ENCODE measurements around the gene BCL2L1.

BCL2L1 gene

DNA sequence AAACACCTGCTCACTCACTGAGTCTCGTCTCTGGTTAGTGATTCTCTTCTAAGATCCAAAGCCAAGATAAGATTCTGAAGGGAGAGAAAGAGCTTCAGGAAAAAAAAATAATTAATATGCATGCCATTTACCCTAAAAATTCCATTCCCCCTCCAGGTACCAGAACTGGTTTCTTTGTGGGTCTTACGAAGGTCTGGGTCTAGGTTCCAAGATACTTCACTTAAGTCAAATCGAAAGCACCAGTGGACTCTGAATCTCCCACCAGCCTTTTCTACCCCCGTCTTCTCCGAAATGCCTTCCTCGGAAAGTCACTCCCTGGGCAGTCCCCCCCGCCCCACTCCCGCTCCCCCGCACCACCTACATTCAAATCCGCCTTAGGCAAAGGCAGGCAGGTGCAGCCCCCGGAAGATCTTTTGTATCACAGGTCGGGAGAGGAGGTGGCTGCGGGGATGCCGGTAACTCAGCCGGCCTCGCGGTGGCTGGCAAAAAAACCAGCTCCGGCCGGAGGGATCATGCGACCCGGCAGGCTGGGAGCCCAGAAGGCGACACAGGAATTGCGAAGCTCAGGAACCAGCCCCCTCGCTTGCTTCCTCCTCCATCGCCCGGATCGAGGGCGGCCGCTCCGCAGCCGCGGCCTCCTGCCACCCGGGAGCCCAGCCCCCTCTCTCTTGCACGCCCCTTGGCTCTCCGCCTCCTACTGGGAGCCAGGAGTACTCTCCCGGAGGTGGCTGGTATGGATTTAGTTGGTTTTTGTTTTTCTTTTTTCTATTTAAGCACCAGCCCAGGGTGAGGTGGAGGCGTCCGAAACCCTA, at the start of gene BCL2L1:
Gene BCL2L1 (minus strand): TSS at position 612 of the 812 bp plus-strand sequence. CDS start 650 bp downstream, outside the sequence.
- Histone ChIP-seq H3K27ac (ENCODE audit: low read depth, low read length) (peak within 1 kb of the TSS; percentile 88), H3K79me2 (ENCODE audit: control insufficient read depth, insufficient read depth, low read length, unreplicated experiment) (peaks cover 58% of the 10 kb centered on the region), H3K4me1 (ENCODE audit: control insufficient read depth, insufficient read depth, low read length, unreplicated experiment) (peaks cover 31% of the 10 kb centered on the region), H3K4me3 (ENCODE audit: low read depth, low read length) (peak within 1 kb of the TSS; percentile 93), H2AFZ (ENCODE audit: low read length, unreplicated experiment) (peak within 1 kb of the TSS; percentile 54), H3K27me3 (ENCODE audit: insufficient read depth, low read length) (no peaks in the 10 kb centered on the region), H3K36me3 (ENCODE audit: insufficient read depth, low read length) (peaks cover 39% of the 10 kb centered on the region)

DNA sequence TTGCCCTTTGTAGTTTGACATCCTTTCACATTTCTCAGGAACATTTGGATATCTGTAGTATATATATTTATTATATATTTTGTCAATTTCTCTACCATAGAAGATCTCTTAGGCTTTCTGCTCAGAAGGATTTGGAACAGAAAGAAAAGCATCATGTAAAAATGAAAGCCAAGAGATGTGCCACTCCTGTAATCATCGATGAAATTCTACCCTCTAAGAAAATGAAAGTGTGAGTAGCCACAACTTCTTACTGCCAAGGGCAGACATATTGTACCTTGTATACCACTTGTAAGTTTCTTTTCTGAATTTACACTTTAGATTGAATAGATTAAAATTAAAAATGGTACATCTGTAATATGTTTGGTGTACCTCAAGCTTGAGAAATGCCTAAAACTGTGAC, 47.6 kb upstream of the BCL2L1 start:
- Histone ChIP-seq H3K79me2 (ENCODE audit: control insufficient read depth, insufficient read depth, low read length, unreplicated experiment) (peaks cover 42% of the 10 kb centered on the region), H2AFZ (ENCODE audit: low read length, unreplicated experiment) (peak overlapping the region; percentile 21), H3K36me3 (ENCODE audit: insufficient read depth, low read length) (peaks cover 38% of the 10 kb centered on the region), H3K4me1 (ENCODE audit: control insufficient read depth, insufficient read depth, low read length, unreplicated experiment) (peaks cover 11% of the 10 kb centered on the region), H3K4me3 (ENCODE audit: low read depth, low read length) (peak overlapping the region; percentile 15; the same call in 1 of the 2 replicates), H3K27ac (ENCODE audit: low read depth, low read length) (peak overlapping the region; percentile 34), H3K27me3 (ENCODE audit: insufficient read depth, low read length) (no peaks in the 10 kb centered on the region)

DNA sequence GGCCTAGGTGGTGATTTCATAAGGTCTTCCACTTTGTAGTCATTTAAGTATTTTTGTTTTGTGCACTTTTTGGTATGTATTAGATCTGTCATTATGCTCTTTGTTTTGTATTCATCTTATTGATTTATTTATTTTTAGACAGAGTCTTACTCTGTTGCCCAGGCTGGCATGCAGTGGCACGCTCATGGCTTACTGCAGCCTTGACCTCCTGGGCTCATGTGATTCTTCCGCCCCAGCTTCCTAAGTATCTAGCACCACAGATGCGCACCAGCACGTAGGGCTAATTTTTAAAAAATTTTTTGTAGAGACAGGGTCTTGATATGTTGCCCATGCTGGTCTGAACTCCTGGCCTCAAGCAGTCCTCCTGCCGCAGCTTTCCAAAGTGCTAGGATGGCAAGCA, 47.0 kb upstream of the BCL2L1 start:
- Histone ChIP-seq H3K27ac (ENCODE audit: low read depth, low read length) (peak overlapping the region; percentile 10; the same call in 1 of the 2 replicates), H2AFZ (ENCODE audit: low read length, unreplicated experiment) (no peak overlapping the region), H3K79me2 (ENCODE audit: control insufficient read depth, insufficient read depth, low read length, unreplicated experiment) (peaks cover 47% of the 10 kb centered on the region), H3K4me1 (ENCODE audit: control insufficient read depth, insufficient read depth, low read length, unreplicated experiment) (peaks cover 15% of the 10 kb centered on the region), H3K36me3 (ENCODE audit: insufficient read depth, low read length) (peaks cover 38% of the 10 kb centered on the region), H3K4me3 (ENCODE audit: low read depth, low read length) (no peak overlapping the region), H3K27me3 (ENCODE audit: insufficient read depth, low read length) (no peaks in the 10 kb centered on the region)

DNA sequence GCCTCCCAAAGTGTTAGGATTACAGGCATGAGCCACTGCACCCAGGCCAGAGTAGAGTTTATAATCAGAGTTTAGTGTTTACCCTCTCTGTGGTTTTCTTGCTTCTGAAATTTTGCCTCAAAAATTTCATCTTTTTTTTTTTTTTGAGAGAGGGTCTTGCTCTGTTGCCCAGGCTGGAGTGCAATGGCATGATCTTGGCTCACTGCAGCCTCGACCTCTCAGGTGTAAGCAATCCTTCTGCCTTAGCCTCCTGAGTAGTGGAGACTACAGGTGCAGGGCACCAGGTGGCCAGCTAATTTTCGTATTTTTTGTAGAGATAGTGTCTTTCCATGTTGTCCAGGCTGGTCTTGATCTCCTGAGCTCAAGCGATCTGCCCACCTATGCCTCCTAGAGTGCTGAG, 45.1 kb upstream of the BCL2L1 start:
- Histone ChIP-seq H3K27me3 (ENCODE audit: insufficient read depth, low read length) (no peaks in the 10 kb centered on the region), H3K79me2 (ENCODE audit: control insufficient read depth, insufficient read depth, low read length, unreplicated experiment) (peaks cover 51% of the 10 kb centered on the region), H3K36me3 (ENCODE audit: insufficient read depth, low read length) (peaks cover 32% of the 10 kb centered on the region), H3K4me1 (ENCODE audit: control insufficient read depth, insufficient read depth, low read length, unreplicated experiment) (peaks cover 22% of the 10 kb centered on the region), H3K27ac (ENCODE audit: low read depth, low read length) (no peak overlapping the region), H3K4me3 (ENCODE audit: low read depth, low read length) (no peak overlapping the region), H2AFZ (ENCODE audit: low read length, unreplicated experiment) (no peak overlapping the region)

DNA sequence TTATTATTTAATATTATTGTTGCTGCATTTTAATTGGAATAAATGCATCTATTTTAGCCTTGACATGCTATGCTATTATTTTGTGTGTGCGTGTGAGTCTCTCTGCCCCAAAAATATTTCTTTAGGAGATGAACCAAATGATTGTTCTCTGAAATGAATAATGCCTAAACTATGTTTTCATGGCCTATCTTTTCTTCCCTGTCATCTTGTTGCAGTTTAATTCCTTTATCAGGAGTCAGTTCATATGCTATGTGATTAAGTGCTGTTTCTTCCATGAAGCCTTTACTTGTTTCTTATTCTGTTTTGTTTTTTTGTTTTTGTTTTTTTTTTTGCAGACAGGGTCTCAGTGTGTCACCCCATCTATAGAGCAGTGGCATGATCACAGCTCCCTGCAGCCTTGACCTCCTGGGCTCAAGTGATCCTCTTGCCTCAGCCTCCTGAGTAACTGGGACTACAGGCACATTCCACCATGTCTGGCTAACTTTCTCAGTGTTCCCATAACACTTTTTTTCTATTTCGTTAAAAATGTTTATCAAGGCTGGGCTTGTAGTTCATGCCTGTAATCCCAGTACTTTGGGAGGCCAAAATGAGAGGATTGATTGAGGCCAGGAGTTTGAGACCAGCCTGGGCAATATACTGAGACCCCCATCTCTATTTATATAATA, 42.1 kb upstream of the BCL2L1 start:
- H3K4me1 ChIP-seq (ENCODE audit: control insufficient read depth, insufficient read depth, low read length, unreplicated experiment): peaks cover 30% of the 10 kb centered on the region
- H2AFZ ChIP-seq (ENCODE audit: low read length, unreplicated experiment): no peak overlapping the region
- no peaks in the 10 kb centered on the region for H3K27me3 ChIP-seq (ENCODE audit: insufficient read depth, low read length)
- peak overlapping the region; percentile 87 for H3K27ac ChIP-seq (ENCODE audit: low read depth, low read length)
- no peak overlapping the region for H3K4me3 ChIP-seq (ENCODE audit: low read depth, low read length)
- H3K79me2 ChIP-seq (ENCODE audit: control insufficient read depth, insufficient read depth, low read length, unreplicated experiment): peaks cover 61% of the 10 kb centered on the region
- H3K36me3 ChIP-seq (ENCODE audit: insufficient read depth, low read length): peaks cover 32% of the 10 kb centered on the region

DNA sequence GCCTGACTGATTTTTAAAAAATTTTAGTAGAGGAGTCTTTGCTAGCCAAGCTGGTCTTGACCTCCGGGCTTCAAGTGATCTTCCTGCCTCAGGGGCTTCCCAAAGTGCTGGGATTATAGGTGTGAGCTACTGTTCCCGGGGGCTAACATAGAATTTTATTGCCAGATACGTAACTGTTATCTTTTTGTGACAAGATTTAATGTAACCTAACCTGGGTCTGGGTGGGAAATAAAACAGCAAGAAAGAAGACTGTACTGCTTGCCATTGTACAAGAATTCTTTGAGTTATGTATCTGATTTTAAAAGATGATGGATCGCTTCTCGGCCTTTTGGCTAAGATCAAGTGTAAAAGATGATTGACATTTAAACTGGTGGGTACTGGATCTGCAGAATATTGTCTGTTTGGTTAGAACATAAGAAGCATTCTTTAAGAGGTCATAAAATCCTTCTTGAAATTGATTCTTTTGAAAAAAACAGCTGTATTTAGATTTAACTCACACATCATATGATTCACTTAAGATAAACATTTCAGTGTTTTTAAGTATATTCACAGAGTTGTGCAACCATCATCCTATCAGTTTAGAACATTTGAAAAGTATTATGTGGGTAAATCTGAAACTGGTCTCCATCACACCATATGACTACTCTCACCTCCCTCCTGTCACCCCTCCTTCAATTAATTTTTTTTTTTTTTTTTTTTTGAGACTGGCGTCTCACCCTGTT, 38.0 kb upstream of the BCL2L1 start:
- Histone ChIP-seq H3K79me2 (ENCODE audit: control insufficient read depth, insufficient read depth, low read length, unreplicated experiment) (peaks cover 77% of the 10 kb centered on the region), H3K4me3 (ENCODE audit: low read depth, low read length) (no peak overlapping the region; the same call in 1 of the 2 replicates), H3K4me1 (ENCODE audit: control insufficient read depth, insufficient read depth, low read length, unreplicated experiment) (peaks cover 33% of the 10 kb centered on the region), H3K36me3 (ENCODE audit: insufficient read depth, low read length) (peaks cover 26% of the 10 kb centered on the region), H3K27me3 (ENCODE audit: insufficient read depth, low read length) (no peaks in the 10 kb centered on the region), H2AFZ (ENCODE audit: low read length, unreplicated experiment) (no peak overlapping the region), H3K27ac (ENCODE audit: low read depth, low read length) (peak overlapping the region; percentile 89)

DNA sequence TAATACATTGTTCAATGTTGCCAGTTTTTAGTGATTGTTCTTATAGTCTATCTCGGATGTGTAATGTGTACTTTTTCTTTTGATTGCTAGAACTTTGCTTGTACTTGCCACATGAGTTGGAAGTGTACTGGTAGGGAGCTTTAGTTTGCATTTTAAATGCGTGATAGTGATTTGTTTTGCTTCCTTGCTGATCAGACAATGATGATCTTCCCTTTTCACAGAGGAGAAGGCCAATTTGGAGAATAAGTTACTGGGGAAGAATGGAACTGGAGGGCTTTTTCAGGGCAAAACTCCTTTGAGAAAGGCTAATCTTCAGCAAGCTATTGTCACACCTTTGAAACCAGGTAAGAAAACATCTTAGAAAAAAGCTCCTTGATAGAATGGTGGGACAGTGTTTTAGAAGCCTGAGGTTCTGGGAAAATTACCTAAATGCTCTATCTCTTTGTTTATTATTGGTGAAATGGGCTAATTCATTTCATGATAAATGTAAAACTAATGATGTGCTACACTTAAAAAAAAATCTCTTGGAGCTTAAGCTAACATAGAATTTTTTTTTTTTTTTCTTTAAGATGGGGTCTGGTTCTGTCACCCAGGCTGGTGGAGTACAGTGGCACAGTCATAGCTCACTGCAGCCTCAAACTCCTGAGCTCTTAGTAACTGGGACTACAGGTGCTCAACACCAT, 37.3 kb upstream of the BCL2L1 start:
- Histone ChIP-seq H3K27me3 (ENCODE audit: insufficient read depth, low read length) (no peaks in the 10 kb centered on the region), H2AFZ (ENCODE audit: low read length, unreplicated experiment) (no peak overlapping the region), H3K4me1 (ENCODE audit: control insufficient read depth, insufficient read depth, low read length, unreplicated experiment) (peaks cover 28% of the 10 kb centered on the region), H3K36me3 (ENCODE audit: insufficient read depth, low read length) (peaks cover 21% of the 10 kb centered on the region), H3K4me3 (ENCODE audit: low read depth, low read length) (no peak overlapping the region), H3K79me2 (ENCODE audit: control insufficient read depth, insufficient read depth, low read length, unreplicated experiment) (peaks cover 78% of the 10 kb centered on the region), H3K27ac (ENCODE audit: low read depth, low read length) (peak overlapping the region; percentile 89)

DNA sequence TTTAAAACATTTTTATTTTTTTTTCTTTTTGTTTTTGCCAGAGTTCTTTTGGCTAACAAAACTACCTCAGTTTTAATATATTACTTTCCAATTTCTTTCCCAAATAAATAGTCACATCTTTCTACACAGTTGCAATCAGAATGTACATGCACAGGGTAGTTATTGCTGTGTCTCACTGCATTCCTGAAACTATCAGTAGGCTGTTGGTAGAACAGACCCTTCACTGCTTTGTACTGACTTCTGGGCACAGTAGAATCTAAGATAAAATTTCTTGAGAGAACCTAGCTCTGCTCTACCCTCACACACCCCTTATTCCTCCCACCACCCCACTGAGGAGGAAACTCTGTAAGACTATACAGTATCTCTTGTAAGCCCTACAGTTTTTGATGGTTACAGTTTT, 36.3 kb upstream of the BCL2L1 start:
- peaks cover 21% of the 10 kb centered on the region for H3K36me3 ChIP-seq (ENCODE audit: insufficient read depth, low read length)
- H3K79me2 ChIP-seq (ENCODE audit: control insufficient read depth, insufficient read depth, low read length, unreplicated experiment): peaks cover 78% of the 10 kb centered on the region
- peak overlapping the region; percentile 35 for H3K27ac ChIP-seq (ENCODE audit: low read depth, low read length)

DNA sequence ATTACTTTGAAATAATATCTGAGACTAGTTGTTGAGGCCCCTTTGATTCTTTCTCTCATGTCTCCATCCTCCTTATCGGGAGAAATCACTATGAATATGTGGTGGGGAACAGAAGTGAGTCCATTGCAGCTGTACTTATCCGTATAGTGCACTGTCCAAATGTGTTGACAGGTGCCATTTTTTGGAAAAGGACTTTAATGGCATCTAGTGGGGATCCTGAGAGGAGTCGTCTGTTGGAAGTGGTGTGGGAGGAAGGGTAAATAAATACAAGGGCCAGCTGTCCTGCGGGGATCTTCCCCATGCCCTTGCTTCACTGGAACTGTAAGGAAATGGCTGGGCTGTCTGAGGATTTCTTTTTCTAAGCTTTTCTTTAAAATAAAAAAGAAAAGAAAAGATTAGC, 35.9 kb upstream of the BCL2L1 start:
- Histone ChIP-seq H3K36me3 (ENCODE audit: insufficient read depth, low read length) (peaks cover 21% of the 10 kb centered on the region), H2AFZ (ENCODE audit: low read length, unreplicated experiment) (no peak overlapping the region), H3K79me2 (ENCODE audit: control insufficient read depth, insufficient read depth, low read length, unreplicated experiment) (peaks cover 83% of the 10 kb centered on the region), H3K4me3 (ENCODE audit: low read depth, low read length) (no peak overlapping the region), H3K27me3 (ENCODE audit: insufficient read depth, low read length) (no peaks in the 10 kb centered on the region), H3K27ac (ENCODE audit: low read depth, low read length) (peak overlapping the region; percentile 35; the same call in 1 of the 2 replicates), H3K4me1 (ENCODE audit: control insufficient read depth, insufficient read depth, low read length, unreplicated experiment) (peaks cover 18% of the 10 kb centered on the region)

More for the DNA sequence above, 36.3 kb upstream of the BCL2L1 start:
- peaks cover 18% of the 10 kb centered on the region for H3K4me1 ChIP-seq (ENCODE audit: control insufficient read depth, insufficient read depth, low read length, unreplicated experiment)
- H2AFZ ChIP-seq (ENCODE audit: low read length, unreplicated experiment): no peak overlapping the region
- H3K4me3 ChIP-seq (ENCODE audit: low read depth, low read length): no peak overlapping the region
- H3K27me3 ChIP-seq (ENCODE audit: insufficient read depth, low read length): no peaks in the 10 kb centered on the region

DNA sequence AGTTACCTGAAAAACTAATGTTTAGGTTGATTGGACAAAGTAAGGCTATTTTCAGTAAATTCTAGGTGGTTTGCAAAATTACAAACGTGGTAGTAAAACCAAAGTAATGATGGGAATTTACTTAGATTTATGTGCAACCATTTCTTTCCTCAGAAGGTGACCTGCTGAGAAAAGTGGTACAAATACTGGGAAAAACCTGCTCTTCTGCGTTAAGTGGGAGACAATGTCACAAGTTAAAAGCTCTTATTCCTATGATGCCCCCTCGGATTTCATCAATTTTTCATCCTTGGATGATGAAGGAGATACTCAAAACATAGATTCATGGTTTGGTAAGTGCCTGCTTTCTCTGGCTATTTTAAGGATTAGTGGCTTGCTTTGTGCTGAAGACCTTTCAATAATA, 34.6 kb upstream of the BCL2L1 start:
- Histone ChIP-seq H3K79me2 (ENCODE audit: control insufficient read depth, insufficient read depth, low read length, unreplicated experiment) (peaks cover 83% of the 10 kb centered on the region), H3K36me3 (ENCODE audit: insufficient read depth, low read length) (peaks cover 21% of the 10 kb centered on the region)

More for the DNA sequence above, 34.6 kb upstream of the BCL2L1 start:
- Histone ChIP-seq H3K4me1 (ENCODE audit: control insufficient read depth, insufficient read depth, low read length, unreplicated experiment) (peaks cover 18% of the 10 kb centered on the region), H3K4me3 (ENCODE audit: low read depth, low read length) (no peak overlapping the region), H3K27ac (ENCODE audit: low read depth, low read length) (no peak overlapping the region), H2AFZ (ENCODE audit: low read length, unreplicated experiment) (no peak overlapping the region), H3K27me3 (ENCODE audit: insufficient read depth, low read length) (no peaks in the 10 kb centered on the region)
